ENCODE measurements around the gene PLEKHD1. TPM values are rescaled to one million over a fixed set of nuclear protein-coding genes. Genes with fewer than 3 reads are reported as not detected.
A peak's percentile ranks its signal among the peaks of the same experiment; 100 is the strongest.

Gene PLEKHD1
- total and polyA plus RNA-seq, 9 of the 15 experiments (the other 6 are each of a cell fraction or from before 2014, with no cell fraction given): not detected

- Histone ChIP-seq H3K9ac (ENCODE audit: insufficient read depth in 1 of 2, low read depth in 2 of 2, low read length in 2 of 2) (0 out of 4 replicates have a peak overlapping the region, but pooled peaks of 1 of the 2 experiments have one; percentile 2), H3K36me3 (ENCODE audit: control insufficient read depth, insufficient read depth, low read length) (peaks cover 42% of the 10 kb centered on the region), H3K79me2 (ENCODE audit: control insufficient read depth, insufficient read depth, low read length) (no peaks in the 10 kb centered on the region), H3K27me3 (ENCODE audit: control insufficient read depth in 2 of 2, insufficient read depth in 2 of 2, low read length in 2 of 2) (no peaks in the 10 kb centered on the region), H3K27ac (ENCODE audit: extremely low read depth, low read depth, low read length) (no peak overlapping the region), H3K4me3 (no peak overlapping the region), H3K9me1 (ENCODE audit: control insufficient read depth, insufficient read depth, low read length) (no peaks in the 10 kb centered on the region), H3K4me2 (ENCODE audit: insufficient read depth, low read length) (no peak overlapping the region), H3K9me3 (replicated peaks; ENCODE audit: control insufficient read depth, insufficient read depth, low read depth, low read length) (no peaks in the 10 kb centered on the region), H3K4me1 (replicated peaks in 1 of 2; ENCODE audit: control insufficient read depth in 2 of 2, insufficient read depth in 2 of 2, low read length in 2 of 2) (no peaks in the 10 kb centered on the region), H2AFZ (ENCODE audit: low read depth, low read length) (no peak overlapping the region), H4K20me1 (replicated peaks; ENCODE audit: control insufficient read depth, insufficient read depth, low read length) (no peaks in the 10 kb centered on the region)
- ATAC-seq: no peak
- no peak for DNase-seq (ENCODE audit: extremely low read depth in 1 of 4, low spot score in 3 of 4)
- POLR2A ChIA-PET: no interaction called here
- in situ Hi-C loops (cut with MboI) (loop anchor here (25.0 kb wide), 2 partner anchors 196 to 596 kb away; partner anchors contain the start of gene GALNT16), intact Hi-C loops (cut with micrococcal nuclease) (no loop called here)
- WGBS (ENCODE audit: insufficient coverage, low coverage, missing lambda C conversion rate): 66% methylated on average over 6 of the region's 11 CpGs
- TF ChIP-seq MLX (CRISPR knock-in tag; conservative IDR thresholded peaks at IDR 0.05) (no peak), TRIM24 (IDR thresholded peaks at IDR 0.05) (no peak), SRF (CRISPR knock-in tag; IDR thresholded peaks at IDR 0.05) (no peak), ZNF239 (CRISPR knock-in tag; IDR thresholded peaks at IDR 0.05) (no peak), SRSF1 (IDR thresholded peaks at IDR 0.05; ENCODE audit: low read depth, low read length) (no peak), CBX1 (IDR thresholded peaks at IDR 0.05; ENCODE audit: low read depth) (no peak), MECOM (CRISPR knock-in tag; IDR thresholded peaks at IDR 0.05) (no peak), ERF (CRISPR knock-in tag; IDR thresholded peaks at IDR 0.05) (no peak), STAG1 (CRISPR knock-in tag; IDR thresholded peaks at IDR 0.05; ENCODE audit: borderline replicate concordance) (no peak)
- TF ChIP-seq, protein P1, sequence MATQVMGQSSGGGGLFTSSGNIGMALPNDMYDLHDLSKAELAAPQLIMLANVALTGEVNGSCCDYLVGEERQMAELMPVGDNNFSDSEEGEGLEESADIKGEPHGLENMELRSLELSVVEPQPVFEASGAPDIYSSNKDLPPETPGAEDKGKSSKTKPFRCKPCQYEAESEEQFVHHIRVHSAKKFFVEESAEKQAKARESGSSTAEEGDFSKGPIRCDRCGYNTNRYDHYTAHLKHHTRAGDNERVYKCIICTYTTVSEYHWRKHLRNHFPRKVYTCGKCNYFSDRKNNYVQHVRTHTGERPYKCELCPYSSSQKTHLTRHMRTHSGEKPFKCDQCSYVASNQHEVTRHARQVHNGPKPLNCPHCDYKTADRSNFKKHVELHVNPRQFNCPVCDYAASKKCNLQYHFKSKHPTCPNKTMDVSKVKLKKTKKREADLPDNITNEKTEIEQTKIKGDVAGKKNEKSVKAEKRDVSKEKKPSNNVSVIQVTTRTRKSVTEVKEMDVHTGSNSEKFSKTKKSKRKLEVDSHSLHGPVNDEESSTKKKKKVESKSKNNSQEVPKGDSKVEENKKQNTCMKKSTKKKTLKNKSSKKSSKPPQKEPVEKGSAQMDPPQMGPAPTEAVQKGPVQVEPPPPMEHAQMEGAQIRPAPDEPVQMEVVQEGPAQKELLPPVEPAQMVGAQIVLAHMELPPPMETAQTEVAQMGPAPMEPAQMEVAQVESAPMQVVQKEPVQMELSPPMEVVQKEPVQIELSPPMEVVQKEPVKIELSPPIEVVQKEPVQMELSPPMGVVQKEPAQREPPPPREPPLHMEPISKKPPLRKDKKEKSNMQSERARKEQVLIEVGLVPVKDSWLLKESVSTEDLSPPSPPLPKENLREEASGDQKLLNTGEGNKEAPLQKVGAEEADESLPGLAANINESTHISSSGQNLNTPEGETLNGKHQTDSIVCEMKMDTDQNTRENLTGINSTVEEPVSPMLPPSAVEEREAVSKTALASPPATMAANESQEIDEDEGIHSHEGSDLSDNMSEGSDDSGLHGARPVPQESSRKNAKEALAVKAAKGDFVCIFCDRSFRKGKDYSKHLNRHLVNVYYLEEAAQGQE (IDR thresholded peaks at IDR 0.05; ENCODE audit: borderline replicate concordance): no peak
- TF ChIP-seq, protein P1 (CRISPR knock-in tag; IDR thresholded peaks at IDR 0.05; ENCODE audit: low read depth): no peak
- no peak for FAIRE-seq
- CTCF ChIA-PET (ENCODE audit: low intra/inter-chr PET ratio): no interaction called here
- BruUV-seq (replicated peaks): no TSS peak
These were observed 26.2 kb upstream of the PLEKHD1 start for GRCh38 chr14:69458350-69458749.

Data from K562 (cell line).